Measurements from ENCODE around the gene P2RY13.

Gene P2RY13

GRCh38 chr3:151329363-151329762 is at the start of gene P2RY13:
Gene P2RY13, minus strand, starts transcription at chr3:151329549. Its CDS starts 21 bp downstream, at chr3:151329528.
- DNase-seq, result no peak

DNA sequence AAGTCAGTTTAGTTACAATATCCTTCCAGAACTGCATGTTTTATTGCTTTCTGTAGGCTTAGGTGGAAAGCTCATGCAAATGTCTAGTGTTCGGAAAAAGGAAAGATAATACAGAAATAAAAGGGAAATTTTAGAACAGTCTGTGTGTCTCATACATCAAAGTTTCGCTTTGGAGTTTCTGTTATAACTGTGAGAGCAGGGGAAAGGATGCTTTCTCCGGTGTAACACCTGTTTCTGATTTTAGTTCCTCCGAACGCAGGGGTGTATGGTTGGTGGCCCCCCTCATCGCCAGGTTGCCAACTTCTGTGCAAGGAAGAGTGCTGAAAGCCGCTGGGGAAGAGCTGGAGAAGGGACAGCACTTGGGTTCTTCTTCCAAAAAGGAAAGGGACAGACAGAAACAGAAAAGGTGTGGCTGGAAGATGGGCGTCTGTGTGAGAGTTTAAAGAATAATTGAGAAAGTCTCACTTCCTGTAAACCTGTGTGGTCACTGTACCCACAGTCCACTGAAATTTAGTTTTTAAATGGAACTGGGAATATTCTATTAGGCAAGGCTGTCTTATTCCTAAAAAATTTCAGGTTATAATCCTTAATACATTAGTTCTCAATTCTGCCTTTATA is 48.5 kb upstream of the P2RY13 start:
- no peak for DNase-seq

DNA sequence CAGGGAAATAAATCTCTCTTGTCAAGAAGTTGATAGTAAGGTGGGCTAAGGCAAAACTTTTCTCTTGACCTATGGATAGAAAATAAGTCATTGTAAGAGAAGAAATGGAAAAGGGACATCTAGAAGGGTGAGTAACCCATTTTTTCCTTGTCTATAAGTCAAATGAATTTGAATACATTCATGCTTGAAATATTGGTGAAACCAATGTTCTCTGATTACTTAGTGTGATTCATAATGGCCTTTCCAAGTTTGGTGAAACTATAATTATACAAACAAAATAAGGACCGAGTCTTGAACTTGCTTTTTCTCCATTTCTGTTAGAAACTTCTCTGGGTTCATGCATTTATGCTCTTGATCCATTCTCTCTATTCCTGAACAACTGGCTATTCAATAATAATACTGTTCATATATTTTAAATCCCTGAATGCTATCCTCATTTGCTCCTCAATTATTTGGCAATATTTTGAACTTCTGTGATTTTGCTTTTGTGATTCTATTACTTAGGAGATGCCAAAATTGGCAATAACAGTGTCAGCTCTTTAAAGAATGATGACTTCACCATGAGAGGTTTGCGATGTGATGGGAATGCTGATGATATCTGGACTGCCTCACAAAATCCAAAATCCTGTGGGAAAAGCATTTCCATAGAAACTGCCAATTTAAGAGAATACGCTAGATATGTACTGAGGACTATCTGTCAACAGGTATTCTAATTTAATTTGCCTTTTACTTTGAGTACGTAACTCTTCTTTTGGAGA is 42.9 kb upstream of the P2RY13 start:
- no peak for DNase-seq

- DNase-seq, result no peak
Observed at GRCh38 chr3:151371526-151371925, 42.2 kb upstream of the P2RY13 start.

GRCh38 chr3:151367448-151367847 is 38.1 kb upstream of the P2RY13 start:
- no peak for DNase-seq

DNA sequence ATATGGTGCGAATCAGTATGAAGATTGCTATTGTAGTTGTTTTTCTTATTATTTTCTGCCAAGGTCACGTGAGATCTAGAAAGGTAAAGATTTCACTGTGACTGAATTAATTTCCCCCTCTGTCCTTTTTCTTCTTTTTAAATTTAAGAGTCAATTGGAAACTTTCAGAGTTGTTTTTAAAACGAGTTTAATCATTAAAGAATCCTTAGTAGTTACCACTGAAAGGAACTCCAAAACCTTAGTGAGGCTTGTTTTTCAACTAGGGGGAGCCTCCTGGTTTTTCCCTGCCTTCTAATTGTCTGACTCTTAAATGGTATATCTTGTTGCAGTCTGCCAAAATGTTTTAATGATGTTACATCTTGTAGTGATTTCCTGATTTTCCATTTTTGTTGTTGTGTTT is 37.6 kb upstream of the P2RY13 start:
- no peak for DNase-seq

DNA sequence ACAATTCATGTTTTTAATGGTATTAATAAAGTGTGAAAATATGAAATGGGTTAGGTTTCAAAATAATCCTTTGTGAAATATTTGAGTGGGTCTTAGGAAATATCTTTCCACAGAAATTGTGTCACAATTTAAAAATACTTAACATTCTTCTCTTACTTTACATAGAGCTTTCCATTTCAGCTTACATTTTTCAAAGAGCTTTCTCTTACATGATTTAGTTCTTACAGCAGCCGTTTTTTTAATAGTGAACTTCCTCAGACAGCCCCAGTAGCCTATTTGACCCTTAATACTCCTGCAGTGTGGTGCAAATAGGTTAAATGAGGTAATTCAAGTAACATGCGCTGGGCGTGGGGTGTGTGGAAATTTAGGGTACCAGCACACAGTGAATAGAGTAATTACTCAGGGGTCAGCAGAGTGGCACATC is 33.4 kb upstream of the P2RY13 start:
- peak; percentile 17 for DNase-seq

GRCh38 chr3:151357463-151357850 is 28.1 kb upstream of the P2RY13 start:
- DNase-seq, result no peak

- DNase-seq, result no peak
Observed at GRCh38 chr3:151356794-151357462, 27.6 kb upstream of the P2RY13 start.

DNA sequence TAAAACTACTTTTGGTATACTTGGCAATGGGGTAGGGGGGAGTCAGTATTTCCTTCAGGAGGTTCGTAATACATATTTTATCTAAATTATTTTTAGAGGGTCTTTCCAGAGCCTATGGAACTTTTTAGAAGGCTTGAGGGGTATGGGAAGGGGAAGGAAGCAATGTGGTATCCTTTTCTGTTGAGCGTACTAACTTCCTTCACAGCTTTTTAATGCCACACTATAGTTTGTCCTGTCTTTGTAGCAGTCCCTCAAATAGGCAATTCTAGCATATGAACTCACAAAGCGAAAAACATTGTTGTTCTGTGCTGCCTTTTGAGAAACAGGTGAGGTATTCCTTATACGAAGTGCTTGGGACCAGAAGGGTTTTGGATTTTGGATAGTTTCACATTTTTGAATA is 22.3 kb upstream of the P2RY13 start:
- DNase-seq, result no peak

- no peak for DNase-seq
Observed at GRCh38 chr3:151351219-151351618, 21.9 kb upstream of the P2RY13 start.

DNA sequence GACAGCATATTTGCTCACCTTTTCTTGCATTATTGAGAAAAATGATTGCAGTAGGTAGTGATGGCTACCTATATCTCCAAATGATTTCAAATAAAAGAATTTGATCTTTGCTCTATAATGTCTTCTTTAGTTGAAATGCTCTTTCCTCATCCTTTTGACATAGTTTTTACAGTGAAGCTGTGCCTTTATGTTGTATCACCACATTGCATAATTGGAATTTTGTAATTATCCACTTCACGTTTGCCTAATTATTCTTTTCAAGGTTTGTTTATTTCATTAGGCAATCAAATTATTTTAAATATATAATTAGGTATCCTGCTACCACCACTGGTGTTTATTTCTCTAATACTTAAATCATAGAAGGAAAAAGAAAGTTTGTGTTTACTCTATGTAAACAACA is 21.3 kb upstream of the P2RY13 start:
- DNase-seq, result no peak

- peak; percentile 43 for DNase-seq
Observed at GRCh38 chr3:151347432-151347831, 18.1 kb upstream of the P2RY13 start.

- no peak for DNase-seq
Observed at GRCh38 chr3:151346292-151346691, 16.9 kb upstream of the P2RY13 start.

GRCh38 chr3:151345859-151346258 is 16.5 kb upstream of the P2RY13 start:
- DNase-seq, result no peak

DNA sequence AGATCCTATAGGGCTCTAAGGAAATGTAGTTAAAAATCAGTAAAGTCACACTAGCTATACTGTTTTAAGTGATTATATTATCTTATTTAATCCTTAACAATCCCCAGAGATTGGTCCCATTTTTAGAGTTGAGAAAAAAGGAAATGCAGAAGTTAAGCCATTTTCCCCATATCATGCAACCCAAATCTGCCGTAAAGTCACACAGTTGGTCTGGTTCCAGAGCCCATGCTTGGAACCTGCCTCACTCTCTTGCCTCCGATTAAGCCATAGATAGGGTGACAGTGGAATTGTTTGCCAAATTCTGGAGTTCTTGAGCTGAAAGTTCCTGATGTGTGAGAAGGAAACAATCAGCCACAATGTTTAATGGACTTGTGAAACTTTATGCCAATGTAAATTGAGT is 2.3 kb upstream of the P2RY13 start:
- DNase-seq, result no peak

DNA sequence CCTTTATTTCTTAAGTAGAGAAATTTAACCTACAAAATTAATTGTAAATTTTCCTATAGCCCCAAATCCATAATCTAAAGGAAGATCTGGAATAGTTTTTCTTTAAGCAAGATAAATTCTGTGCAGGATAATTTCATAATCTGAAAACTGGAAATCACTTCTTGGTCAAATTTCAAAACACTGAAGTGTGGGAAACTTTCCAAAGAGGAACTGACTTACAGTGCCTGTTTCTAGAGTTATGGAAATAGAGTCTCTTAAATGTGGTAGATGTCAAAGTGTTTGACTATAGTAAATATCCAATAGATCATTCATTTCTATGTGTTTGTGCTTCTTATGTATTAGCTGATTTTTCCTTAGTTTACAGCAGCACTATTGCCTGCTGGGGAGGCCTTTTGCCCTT is 1.6 kb upstream of the P2RY13 start:
- no peak for DNase-seq

DNA sequence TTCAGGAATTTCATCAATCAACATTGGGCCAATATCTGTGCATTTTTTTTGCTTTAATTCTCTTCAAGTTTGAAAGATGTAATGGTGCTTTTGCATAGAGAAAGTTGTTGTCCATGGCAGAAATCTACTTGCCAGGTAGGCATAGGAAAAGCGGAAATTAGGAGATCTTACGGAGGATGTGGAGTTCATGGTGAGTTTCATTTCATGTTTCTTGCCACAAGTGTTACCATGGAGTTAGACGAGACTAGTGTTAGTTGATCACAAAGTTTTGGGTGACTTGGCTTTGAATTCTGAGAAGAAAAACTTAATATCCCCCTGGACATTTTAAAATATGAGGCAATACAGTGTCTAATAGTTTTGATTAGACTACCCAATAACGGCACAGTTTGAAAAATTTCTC is 1.0 kb upstream of the P2RY13 start:
- no peak for DNase-seq

- DNase-seq, result peak; percentile 17
Observed at GRCh38 chr3:151328298-151328995, 902 bp downstream of the P2RY13 start.

GRCh38 chr3:151327571-151328198 is 1.7 kb downstream of the P2RY13 start:
- no peak for DNase-seq

GRCh38 chr3:151322511-151322910 is 6.8 kb downstream of the P2RY13 start:
- no peak for DNase-seq

DNA sequence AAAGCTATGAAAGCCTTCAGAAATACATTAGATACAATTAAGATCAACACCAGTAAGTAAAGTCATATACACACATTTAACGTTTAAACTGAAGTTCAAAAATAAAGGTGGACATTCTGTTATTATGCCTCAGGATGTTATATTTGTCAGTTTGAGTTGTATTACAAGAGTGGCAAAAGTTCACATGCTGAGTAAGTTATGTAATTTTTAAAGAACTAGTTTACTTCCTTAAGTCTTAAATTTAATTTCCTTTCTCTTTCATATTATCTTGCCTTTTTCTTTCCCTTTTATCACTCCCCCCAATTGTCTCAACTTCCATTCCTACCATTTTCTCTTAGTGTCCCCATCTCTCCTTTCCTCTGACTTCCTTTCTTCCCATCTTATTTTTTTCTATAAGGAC is 7.8 kb downstream of the P2RY13 start:
- no peak for DNase-seq

GRCh38 chr3:151320131-151320530 is 9.2 kb downstream of the P2RY13 start:
- DNase-seq, result no peak

All from CD4-positive, alpha-beta T cell treated with Interleukin-15 for 1 hour (primary cell).